Thyroid gland (tissue), 4 donors: Measurements from ENCODE around the gene CD36.

Experiments
- POLR2A ChIP-seq, 2 donors: fragments of 450-650 bp; IDR thresholded peaks; one replicate each; pipeline ENCODE4 v1.6.1; 2017; ENCODE audit warnings: antibody characterized with exemption in 2 of 2, mild to moderate bottlenecking in 2 of 2, moderate library complexity in 1 of 2
- TF ChIP-seq, protein P1 (sequence below), 6 experiments: fragments of 200-600 bp in 3 of 6; fragments of 450-650 bp in 3 of 6; sonication (generic) in 3 of 6; IDR thresholded peaks; one replicate each; pipeline ENCODE4 v1.5.1; 2016 to 2019; ENCODE audit warnings: antibody characterized with exemption in 6 of 6, mild to moderate bottlenecking in 2 of 6, inconsistent platforms in 1 of 6, moderate library complexity in 1 of 6

DNA sequence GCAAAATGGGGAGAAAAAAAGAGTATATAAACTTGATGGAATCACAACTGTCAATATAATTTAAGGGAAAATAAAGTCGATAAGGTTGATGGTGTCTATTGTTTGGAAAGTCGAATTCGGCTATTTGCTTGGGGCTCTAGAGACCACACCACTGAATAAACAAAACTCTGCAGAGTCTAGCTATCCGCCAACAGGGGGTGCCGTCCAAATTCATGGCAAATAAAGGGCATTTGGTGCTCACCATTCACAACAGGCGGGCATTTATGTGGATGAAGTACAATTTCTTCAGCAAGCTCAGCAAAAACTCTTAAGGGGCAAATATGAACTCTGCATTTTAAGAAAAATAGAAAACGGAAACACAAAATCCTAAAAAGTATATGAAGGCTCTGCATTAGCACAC is 23.3 kb downstream of the CD36 start:
- TF ChIP-seq, protein P1, sequence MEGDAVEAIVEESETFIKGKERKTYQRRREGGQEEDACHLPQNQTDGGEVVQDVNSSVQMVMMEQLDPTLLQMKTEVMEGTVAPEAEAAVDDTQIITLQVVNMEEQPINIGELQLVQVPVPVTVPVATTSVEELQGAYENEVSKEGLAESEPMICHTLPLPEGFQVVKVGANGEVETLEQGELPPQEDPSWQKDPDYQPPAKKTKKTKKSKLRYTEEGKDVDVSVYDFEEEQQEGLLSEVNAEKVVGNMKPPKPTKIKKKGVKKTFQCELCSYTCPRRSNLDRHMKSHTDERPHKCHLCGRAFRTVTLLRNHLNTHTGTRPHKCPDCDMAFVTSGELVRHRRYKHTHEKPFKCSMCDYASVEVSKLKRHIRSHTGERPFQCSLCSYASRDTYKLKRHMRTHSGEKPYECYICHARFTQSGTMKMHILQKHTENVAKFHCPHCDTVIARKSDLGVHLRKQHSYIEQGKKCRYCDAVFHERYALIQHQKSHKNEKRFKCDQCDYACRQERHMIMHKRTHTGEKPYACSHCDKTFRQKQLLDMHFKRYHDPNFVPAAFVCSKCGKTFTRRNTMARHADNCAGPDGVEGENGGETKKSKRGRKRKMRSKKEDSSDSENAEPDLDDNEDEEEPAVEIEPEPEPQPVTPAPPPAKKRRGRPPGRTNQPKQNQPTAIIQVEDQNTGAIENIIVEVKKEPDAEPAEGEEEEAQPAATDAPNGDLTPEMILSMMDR (IDR thresholded peaks at IDR 0.05): no peak
- no peak for TF ChIP-seq POLR2A (IDR thresholded peaks at IDR 0.05)
